OCI-LY3 (cell line): Measurements from ENCODE around the gene CASZ1.

ENCODE experiments used
- EZH2phosphoT487 ChIP-seq: fragments of 200-600 bp; shearing (Covaris generic); IDR thresholded peaks from 2 replicates; pipeline ENCODE4 v1.6.1; 2018; ENCODE audit warnings: antibody characterized with exemption, mixed run types, low read depth
- TF ChIP-seq, protein P1 (sequence below): fragments of 200-600, 300-600 bp; sonication (generic); IDR thresholded peaks from 2 replicates; pipeline ENCODE4 v1.5.1; 2014; ENCODE audit warnings: antibody characterized with exemption, low read length, low read depth

DNA sequence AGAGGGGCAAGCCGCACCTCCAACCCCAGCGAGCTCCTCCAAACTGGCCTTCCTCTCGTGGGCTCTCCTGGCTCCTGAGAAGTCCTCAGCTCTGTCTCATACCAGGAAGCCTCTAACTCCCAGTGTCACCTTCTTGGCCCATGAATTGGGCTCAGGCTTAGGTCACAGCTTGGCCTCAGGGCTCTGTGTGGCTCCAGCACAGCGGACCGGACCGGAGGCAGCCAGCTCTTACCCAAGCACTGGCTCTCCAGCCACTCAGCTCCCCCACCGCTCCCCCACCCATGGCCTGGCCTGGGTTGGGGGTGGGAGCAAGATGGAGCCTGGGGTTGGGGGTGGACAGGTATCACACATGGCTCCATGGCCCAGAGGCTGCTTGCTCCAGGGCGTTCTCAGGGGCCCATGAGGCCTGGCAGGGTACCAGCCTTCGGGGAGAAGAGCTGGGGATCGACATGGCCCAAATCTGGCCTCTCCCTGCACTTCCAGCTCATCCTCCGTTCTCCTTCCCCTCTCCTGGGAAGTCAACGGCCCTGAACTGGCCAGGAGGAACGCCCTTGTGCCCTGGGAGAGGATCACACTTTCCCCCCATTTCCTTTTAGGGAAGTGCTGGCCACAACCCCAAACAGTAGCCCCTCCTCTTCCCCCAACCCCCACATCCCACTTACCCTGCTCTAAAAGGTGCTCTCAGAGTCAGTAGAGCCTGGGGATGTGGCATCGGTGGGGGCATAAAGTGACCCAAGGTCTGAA, 97.5 kb downstream of the CASZ1 start:
- TF ChIP-seq, protein P1, sequence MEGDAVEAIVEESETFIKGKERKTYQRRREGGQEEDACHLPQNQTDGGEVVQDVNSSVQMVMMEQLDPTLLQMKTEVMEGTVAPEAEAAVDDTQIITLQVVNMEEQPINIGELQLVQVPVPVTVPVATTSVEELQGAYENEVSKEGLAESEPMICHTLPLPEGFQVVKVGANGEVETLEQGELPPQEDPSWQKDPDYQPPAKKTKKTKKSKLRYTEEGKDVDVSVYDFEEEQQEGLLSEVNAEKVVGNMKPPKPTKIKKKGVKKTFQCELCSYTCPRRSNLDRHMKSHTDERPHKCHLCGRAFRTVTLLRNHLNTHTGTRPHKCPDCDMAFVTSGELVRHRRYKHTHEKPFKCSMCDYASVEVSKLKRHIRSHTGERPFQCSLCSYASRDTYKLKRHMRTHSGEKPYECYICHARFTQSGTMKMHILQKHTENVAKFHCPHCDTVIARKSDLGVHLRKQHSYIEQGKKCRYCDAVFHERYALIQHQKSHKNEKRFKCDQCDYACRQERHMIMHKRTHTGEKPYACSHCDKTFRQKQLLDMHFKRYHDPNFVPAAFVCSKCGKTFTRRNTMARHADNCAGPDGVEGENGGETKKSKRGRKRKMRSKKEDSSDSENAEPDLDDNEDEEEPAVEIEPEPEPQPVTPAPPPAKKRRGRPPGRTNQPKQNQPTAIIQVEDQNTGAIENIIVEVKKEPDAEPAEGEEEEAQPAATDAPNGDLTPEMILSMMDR, result no peak
- no peak for TF ChIP-seq EZH2phosphoT487
